Embryonic facial prominence (tissue), 1 donor: Measurements from ENCODE around the gene ASPN.

ENCODE experiments used
- DNase-seq: peaks from one replicate; pipeline ENCODE4 v3.0.0-alpha.2; 2016; ENCODE audit errors: extremely low spot score

ASPN gene

GRCh38 chr9:92504881-92505280 is 22.6 kb upstream of the ASPN start:
- no peak for DNase-seq

- DNase-seq, result no peak
Measured at GRCh38 chr9:92503156-92503555, 20.9 kb upstream of the ASPN start.

DNA sequence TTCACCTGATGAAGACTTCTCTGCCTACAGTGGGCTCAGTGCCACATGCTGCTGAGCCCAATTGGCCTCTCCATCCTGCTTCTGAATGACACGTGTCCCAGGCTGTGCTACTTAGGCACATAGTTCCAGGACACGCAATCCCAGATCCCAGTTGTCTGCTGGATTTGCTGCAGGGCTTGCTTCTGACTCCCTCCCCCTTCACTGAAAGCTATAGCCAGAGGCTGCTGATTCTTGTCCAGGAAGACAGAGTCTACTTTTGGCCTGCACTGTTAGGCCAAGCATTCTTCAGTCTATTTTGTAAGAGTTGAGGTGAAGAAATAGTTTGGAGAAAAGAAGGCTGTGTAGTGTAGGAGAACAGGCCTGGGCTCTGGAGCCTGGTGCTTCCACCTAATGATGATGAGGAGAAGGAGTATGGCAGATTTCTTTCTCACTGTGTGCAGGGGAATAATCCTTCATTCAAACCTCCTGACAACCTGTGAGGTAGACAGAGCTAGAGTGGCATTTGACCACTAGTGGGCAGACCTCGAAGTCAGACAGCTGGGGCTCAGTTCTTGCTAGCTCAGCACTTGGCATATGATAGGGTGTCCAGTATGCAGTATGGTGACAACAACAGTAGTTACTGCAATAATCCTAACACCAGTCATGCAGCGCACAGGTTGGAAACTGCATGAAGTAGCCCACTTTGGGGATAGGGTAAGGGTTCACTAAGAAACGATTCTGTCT is 19.5 kb upstream of the ASPN start:
- no peak for DNase-seq

DNA sequence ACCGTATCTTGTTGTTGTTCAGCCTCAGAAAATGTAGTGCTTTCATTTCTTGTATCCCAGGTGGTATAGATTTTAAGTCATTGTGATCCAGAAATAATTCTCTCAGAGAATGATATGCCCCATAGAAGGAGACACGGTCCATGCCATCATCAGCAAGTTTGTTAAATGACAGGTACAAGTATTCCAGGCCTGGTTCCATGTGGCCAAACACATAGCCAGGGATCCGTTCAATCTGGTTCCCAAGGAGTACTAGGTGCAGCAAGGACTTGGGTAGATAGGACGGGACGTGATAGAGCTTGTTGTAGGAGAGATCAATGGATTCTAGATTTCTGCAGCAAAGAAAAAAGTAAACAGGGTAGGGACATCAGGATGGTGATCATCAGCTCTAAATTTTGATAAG is 18.4 kb upstream of the ASPN start:
- DNase-seq, result no peak

- DNase-seq, result no peak
Measured at GRCh38 chr9:92499701-92500100, 17.4 kb upstream of the ASPN start.

GRCh38 chr9:92496396-92497176 is 14.3 kb upstream of the ASPN start:
- no peak for DNase-seq

DNA sequence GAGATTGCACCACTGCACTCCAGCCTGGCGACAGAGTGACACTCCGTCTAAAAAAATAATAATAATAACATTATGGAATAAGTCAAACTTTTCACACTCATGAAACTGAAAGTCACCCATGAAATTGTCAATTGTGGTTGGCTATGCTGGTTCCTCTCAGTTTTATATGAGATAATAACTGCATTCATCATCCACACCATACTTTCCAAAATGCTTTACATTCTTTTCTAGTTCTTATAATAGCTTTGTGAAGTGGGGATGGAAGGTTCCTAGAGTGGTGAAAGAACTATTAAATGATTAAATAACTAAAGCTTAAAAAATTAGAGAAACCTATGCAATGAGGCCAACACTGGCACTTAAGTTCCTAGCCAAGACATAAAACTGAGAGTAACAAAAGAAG is 12.6 kb upstream of the ASPN start:
- no peak for DNase-seq

- no peak for DNase-seq
Measured at GRCh38 chr9:92493749-92494387, 11.6 kb upstream of the ASPN start.

DNA sequence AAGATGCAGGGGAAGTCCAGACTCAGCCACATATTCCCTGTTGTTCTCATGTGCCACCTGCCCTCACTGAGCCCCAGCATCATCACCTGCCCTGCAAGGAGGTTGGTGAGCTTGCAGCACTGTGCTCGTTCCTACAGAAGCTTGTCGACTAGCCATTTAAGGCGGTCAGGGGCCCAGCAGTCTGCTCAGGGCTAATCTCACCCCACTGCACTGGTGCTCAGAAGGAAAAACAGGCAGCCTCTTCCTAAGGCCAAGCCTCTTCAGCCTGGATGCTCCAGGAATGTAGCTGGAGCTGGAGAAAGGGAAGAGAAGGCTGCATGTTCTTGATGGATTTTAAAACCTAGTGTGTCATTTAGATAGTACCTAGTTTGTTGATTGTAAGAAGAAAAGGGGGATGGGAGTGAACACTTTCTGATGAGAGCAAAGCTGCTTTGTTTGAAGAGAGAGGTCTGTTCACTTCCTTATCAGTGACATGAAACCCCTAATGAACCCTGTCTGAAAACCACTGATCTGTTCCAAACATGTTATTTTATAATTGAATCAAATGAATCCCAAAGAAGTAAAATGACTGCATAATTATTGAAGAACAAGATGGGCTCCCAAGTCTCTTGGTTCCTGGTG is 10.6 kb upstream of the ASPN start:
- DNase-seq, result no peak

DNA sequence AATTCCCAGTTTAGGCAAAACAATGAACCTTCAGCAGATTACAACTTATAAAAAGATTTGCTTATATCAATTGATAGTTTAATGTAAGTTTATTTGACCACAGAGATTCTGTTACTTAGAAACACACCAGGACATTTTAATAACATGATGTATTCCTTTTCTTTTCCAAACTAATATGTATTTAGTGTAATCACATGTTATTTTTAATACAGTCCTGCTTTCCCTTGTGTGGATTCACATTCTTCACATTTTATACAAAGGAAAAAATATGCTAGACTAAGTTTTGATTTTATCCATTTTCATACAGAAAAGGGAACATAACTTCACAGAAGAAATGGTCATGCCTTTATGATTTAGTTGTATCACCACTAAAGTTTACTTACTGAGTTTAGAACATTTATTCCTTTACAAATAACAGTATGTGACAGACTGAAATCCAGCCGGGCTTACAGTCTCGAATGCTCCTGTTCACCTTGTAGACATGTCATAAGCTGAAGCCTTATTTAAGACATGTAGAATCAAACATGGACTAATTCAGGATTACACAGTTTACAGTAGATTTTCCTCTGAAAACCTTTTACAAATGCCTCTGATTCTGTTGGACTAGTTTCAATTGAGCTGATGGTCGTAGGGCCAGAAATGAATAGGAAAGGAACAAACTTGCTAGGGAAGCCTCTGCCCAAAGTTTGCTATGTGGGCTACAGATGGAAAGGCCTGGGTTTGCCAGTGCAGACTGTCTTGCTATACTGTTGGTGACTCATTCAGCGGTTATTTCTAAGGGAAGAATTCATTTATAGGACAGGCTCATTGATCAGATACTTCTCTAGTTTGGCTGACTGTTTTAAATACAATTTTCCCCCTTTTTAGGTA is 6.6 kb upstream of the ASPN start:
- DNase-seq, result no peak

- DNase-seq, result no peak
Measured at GRCh38 chr9:92486371-92486770, 4.1 kb upstream of the ASPN start.

GRCh38 chr9:92484563-92484962 is 2.3 kb upstream of the ASPN start:
- no peak for DNase-seq

DNA sequence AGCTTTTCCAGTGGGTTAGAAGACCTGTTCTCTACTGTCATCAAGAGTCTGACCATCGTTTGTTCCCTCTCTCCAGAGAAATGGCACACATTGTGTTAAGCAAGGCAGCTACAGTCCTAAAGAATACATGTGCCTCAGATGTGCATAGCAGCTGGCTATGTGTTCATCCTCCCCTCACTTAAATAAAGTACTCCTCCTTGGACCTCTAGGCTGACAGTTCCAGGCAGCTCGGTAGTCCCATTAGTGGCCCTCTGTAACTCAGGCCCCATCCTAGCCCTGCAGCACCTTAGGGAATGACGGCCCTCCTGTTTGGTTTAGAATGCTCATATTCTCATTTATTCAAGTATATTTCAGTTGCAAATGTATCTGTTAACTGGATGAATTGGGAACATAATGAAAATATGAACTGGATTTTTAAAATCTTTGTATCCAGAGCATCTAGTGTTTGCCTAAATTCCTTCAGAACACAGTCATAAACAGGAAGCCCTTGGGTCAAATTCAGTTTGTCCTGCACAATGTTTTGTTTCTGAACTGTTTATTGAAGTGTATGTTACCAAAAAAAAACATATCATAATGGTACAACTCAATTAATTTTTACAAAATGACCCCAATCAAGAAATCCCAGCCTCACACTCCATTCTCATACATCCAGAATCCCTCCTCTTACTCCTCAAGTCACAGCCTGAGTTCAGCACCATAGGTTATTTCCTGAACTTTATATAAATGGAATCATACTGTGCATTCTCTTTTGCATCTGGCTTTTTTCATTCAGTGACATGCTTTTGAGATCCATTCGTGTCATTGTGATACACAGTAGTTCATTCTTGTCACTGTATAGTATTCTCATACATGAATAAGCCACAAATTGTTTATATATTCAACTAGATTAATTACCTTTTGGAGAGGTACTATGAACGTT is 1.6 kb upstream of the ASPN start:
- DNase-seq, result no peak

- DNase-seq, result no peak
Measured at GRCh38 chr9:92482805-92483204, 499 bp upstream of the ASPN start.

GRCh38 chr9:92480986-92481633 is 1.2 kb downstream of the ASPN start:
- DNase-seq, result peak; percentile 46

- no peak for DNase-seq
Measured at GRCh38 chr9:92480291-92480771, 2.0 kb downstream of the ASPN start.

DNA sequence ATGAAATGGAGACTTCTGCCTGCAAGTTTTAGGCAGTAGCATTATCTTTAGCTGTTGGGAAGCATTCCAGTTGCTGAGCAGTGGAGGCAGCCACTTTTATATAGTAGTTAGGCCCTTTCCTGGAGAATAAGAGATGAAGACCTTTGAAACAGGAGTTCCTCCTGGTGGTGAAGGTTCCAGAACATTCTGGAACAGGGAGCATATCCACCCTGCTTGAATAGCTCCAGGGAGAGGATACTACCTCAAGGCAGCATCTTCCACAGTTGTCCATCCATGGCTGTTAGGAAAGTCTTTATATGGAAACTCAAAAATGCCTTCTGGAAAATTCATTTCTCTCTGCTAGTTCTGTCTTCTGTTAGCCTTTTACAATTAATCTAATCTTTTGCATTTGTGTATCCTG is 3.0 kb downstream of the ASPN start:
- DNase-seq, result no peak

DNA sequence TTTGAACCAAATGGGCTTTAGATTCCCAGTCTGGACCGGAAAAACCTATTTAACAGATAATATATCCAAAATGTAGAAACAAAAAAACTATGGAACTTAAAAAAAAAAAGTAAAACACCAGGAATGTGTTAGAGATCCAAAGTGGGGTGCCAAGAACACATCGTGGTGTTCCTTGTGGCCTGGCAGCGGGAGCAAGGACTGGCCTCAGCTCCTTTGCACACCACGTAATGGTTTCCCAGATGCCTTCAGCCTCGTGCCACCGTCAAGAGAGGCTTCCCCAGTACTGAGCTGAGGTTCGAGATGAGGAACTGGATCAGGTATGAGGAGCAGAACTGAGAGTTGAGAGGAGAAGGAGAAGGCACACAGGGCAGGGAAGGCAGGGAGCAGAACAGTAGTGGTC is 3.5 kb downstream of the ASPN start:
- no peak for DNase-seq

DNA sequence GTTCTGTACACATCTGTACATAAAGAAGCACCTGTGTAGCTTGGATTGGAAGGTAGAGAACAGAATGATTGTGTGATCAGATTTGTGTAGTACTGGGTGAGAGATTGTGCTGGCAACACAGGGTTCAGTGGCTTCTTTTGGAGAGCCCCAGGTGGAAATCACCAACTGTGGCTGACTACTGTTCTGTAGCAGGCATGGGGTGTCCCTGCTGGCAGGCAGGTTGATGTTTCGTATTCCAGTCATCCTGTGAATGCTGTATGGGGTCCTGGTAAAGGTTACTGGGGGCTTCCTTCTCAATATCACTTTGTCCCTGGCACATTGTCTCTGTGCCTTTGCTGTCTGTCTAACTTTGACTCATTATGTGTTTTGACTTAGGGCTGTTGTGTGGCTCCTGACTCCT is 5.3 kb downstream of the ASPN start:
- DNase-seq, result no peak

- DNase-seq, result no peak
Measured at GRCh38 chr9:92474587-92474986, 7.7 kb downstream of the ASPN start.
